NOMO-1 treated with dmso at 0.1 percent for 144 hours (cell line): ENCODE measurements around the gene CAPN10.

ENCODE experiments used
- DNase-seq: peaks from one replicate; lab custom pipeline; 2025; ENCODE audit not compliant: unreplicated experiment; lab: John Stamatoyannopoulos, UW

Gene CAPN10

DNA sequence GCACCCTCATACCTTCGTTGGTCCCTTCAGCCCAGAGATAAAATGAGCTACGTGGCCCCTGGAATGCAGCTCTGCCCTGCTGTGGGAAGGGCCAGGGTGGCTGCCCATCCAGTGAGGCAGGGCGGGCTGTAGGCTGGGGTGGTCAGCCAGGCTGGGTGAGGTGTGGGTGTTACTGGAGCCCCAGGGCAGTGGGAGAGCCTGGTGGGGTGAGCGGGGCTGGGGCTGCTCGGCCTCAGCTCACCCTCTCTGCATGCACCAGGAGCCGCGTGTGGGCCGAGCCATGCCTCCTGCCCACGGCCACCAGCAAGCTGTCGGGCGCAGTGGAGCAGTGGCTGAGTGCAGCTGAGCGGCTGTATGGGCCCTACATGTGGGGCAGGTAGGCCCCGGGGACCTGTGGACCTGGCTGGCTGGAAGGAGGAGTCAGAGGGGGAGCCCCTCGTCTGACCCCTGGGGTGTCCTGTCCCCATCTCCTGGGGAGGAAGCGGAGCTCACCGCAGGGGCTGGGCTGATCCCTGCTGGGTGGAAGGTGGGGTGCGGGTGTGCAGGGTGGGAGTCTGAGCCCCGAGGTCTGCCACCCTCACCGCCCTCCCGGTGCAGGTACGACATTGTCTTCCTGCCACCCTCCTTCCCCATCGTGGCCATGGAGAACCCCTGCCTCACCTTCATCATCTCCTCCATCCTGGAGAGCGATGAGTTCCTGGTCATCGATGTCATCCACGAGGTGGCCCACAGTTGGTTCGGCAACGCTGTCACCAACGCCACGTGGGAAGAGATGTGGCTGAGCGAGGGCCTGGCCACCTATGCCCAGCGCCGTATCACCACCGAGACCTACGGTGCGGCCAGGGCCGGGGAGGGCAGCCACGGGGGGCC is 12.8 kb upstream of the CAPN10 start:
- DNase-seq, result no peak

DNA sequence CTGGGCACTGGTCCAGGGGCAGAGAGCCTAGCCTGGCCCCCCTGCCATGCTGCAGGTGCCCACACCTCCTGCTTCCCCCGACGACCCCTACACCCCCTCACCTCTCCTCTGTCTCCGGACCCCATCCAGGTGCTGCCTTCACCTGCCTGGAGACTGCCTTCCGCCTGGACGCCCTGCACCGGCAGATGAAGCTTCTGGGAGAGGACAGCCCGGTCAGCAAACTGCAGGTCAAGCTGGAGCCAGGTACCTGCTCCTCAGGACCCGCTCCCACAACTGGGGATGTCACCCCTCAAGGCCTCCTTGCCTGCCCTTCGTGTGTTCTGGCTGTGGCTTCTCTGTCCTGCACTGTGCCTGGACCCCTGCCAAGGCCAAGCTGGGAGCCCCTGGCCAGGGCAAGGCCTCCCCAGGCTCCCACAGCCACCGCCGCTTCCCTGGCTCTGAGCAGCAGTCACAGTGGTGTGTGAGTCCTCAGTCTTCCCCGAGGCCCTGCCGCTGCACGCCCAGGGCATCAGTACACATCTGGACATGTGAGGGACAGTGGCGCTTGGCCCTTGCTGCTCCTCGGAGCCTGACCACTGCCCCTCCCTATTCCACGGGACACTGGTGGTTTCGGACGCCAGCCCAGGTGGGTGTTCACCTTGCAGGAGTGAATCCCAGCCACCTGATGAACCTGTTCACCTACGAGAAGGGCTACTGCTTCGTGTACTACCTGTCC is 12.0 kb upstream of the CAPN10 start:
- no peak for DNase-seq

DNA sequence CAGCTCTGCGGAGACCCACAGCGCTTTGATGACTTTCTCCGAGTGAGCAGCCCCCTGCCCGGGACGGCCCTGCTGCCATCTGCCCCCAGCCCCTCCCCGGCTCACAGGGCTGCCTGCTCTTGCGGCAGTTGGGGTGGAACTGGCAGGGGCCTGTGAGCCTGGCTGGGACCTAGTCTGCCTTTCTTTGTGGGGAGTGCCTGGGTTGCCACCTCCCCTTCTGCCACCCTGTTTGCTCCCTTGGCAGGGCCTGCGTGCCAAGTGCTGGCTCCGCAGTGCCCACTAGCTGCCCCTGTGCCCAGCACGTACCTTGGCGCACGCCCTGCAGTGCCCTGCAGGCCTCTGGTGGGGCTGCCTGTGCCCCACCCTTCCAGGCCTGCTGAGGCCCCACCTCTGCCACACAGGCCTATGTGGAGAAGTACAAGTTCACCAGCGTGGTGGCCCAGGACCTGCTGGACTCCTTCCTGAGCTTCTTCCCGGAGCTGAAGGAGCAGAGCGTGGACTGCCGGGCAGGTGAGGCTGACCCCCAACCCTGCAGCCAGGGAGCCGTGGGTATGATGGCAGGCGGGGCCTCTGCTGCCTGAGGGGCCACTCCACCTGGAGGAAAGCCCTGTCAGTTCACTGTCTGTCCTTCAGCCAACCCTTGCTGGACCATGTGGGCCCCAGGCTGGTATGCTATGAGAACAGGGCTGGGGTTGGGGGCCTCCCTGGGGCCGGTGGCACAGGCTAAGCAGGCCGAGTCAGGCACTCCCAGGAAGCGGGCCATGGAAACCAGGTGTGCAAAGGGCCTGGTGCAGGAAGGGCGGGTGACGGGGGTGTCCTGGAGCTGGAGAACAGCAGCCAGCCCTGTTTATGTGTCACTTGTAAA is 11.2 kb upstream of the CAPN10 start:
- DNase-seq, result no peak

DNA sequence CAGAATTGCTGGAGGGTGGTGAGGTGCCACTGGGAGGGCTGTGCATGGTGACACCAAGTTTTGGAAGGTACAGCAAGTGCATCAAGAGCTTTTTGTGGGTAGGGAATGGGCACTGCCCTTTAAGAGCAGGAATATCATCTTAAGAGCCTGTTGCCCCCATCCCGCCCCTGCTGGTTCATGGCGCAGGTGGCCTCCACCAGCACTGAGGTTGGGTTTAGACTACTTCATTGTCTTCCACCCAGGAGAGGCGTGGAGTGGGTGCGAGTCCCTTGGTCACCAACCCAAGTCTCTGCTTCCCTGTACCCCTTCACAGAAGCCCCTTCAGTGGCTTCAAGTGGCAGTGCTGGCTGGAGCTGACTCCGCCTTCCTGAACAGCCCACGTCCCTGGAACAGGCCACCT is 10.5 kb upstream of the CAPN10 start:
- DNase-seq, result no peak

DNA sequence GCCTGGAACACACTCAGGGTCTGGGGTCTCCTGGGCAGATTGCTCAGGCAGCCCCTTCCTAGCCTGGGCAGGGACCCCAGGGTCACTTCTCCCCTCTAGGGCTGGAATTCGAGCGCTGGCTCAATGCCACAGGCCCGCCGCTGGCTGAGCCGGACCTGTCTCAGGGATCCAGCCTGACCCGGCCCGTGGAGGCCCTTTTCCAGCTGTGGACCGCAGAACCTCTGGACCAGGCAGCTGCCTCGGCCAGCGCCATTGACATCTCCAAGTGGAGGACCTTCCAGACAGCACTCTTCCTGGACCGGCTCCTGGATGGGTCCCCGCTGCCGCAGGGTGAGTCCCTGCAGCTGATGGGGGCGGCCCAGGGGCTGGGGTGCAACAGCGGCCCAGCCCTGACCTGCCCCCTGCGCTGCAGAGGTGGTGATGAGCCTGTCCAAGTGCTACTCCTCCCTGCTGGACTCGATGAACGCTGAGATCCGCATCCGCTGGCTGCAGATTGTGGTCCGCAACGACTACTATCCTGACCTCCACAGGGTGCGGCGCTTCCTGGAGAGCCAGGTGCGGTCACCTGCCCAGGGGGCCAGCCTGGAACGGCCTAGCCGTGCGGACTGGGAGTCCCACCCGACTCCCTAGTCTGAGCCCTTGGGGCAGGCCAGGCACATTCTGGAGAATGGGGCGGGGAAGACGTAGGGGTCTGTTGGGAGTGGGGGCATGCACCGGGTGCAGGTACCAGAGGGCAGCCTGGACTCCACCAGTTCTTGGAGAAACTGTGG is 9.9 kb upstream of the CAPN10 start:
- no peak for DNase-seq

DNA sequence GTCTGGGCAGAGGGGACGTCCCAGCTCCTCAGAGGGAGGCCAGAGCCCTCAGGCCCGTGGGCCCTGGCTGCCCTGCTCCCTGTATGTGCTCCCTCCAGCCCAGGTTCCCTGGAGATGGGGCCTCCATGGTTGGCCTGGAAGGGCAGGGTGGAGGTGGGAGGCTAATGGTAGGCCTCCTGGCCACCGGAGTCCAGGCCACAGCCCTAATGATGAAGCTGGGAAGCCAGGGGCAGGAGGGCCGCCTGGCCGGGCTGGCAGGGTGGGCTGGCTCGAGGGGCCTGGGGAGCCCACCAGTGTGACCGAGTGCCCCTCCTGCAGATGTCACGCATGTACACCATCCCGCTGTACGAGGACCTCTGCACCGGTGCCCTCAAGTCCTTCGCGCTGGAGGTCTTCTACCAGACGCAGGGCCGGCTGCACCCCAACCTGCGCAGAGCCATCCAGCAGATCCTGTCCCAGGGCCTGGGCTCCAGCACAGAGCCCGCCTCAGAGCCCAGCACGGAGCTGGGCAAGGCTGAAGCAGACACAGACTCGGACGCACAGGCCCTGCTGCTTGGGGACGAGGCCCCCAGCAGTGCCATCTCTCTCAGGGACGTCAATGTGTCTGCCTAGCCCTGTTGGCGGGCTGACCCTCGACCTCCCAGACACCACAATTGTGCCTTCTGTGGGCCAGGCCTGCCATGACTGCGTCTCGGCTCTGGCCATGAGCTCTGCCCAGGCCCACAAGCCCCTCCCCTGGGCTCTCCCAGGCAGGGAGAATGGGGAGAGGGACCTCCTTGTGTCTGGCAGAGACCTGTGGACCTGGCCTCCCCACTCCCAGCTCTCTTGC is 9.0 kb upstream of the CAPN10 start:
- DNase-seq, result no peak

DNA sequence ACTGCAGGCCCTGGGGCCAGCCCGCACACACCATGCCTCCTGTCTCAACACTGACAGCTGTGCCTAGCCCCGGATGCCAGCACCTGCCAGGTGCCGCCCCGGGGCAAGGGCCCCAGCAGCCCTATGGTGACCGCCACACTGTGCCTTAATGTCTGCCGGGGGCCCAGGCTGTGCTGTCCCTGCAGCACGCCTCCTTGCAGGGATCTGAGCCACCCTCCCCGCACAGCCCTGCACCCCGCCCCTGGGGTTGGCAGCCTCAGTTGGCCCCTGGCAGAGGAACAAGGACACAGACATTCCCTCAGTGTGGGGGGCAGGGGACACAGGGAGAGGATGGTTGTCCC is 8.5 kb upstream of the CAPN10 start:
- DNase-seq, result no peak

DNA sequence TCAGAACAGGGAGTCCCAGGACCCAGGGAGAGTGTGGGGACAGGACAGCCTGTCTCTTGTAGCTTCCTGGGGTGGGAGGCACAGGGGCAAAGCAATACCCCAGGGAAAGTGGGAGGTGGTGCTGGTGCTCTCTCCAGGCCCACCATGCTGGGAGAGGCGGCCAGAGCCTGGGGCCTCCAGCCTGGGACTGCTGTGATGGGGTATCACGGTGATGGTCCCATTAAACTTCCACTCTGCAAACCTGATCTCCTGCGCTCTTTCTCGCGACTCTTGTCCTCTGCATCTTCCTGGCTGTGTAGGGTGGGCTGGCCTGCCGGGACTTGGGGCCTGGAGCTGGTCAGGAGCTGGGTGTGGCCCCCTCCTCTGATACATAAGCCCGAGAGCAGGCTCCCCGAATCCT is 8.0 kb upstream of the CAPN10 start:
- no peak for DNase-seq

DNA sequence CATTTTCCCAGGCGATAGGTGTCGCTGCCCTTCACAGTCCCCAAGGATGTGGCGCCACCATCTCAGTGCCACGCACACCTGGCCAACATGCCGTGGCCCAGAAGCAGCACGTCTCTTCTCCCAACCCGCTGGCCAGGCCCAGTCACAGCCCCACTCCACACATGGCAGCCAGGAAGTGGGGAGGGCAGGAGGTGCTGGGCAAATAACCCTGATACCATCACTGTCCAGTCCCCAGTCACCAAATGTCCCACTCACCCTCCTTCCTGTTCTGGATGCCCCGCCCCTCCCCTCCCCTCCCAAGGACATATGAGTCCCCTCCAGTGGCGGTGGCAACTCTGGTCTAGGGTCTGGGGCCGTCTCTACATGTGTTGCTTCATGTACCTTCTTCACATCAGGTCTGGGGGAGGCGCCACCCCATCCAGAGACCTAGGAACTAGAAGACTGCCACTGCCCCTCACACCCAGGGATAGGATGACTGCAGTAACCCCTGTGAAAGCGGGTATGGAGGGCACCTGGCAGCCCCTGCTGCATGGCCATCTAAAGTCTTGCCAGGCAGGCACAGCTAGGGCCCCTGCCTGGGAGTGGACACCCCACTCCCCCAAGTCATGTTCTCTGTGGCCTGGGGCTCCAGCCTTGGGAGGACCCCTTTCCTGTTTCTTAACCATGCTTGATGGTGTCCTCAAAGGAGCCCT is 7.3 kb upstream of the CAPN10 start:
- DNase-seq, result no peak

DNA sequence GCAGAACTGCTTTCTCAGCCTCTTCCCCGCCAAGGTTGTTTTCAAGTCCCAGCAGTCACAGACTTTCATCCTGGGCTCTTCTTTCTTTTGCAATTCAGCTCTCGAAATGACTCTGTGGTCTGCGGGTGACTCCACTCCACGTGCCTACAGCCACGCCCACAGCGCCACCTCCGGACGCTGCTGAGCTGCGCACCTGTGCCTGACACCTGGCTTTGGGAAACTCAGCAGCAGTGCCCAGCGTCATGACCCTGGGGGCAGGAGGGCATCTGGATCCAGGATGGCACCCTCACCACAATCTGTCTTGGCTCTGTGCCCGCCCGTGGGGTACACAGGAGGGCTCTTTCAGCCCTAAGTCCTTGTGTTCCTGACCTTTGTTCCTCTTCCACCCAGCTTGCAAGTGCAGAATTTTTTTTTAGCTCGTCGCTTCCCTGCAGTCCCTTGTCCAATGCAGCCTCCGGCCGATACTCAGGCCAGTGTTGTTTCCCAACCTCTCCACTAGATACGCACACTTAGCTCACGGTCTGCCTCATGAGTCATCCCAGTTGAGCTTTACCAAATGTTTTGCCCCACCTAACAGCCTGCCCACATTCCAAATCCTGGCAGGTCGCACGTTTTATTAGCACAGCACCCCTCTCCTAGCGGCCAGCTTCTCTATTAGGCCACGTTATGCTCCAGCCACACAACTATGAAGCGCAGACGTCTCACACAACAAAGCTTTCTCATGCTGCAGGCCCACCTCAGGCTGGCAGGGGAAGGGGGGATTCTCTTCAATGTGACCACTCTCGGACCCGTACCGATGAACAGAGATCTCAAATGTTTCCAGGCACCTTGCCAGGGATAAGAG is 6.5 kb upstream of the CAPN10 start:
- DNase-seq, result peak; percentile 86

DNA sequence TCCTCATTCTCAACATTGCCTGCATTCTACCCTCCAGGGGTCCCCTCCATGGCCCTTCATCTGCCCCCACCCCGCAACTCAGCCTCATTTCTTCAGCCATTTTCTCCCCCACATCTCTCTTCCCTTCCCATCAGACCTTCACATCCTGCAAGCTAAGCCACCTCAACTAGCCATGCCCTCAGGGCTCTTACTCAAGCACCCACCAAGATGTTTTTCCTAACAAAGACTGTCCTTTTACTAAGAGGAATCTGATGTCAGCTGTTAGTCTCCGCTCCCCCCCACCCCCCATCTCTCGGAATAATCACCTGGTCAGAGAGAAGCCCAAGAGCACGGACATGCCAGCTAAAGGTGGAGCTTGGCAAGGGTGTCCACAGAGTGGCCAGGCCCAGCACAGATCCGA is 4.7 kb upstream of the CAPN10 start:
- no peak for DNase-seq

DNA sequence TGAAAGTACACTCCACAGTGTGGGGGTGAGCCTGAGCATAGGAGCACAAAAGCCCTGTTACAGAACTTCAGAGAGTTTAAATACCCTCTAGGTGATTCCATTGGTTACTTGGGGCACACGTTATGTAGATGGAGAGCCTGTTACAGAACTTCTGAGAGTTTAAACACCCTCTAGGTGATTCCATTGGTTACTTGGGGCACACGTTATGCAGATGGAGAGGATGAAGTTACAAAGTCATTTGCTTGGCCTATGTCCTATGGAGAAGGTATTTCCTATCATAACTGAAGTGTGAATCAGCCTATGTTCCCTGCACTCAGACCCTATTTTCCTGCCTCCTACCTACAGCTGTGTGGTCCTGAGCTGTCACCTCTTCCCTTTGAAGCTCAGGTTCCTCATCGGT is 3.8 kb upstream of the CAPN10 start:
- no peak for DNase-seq

DNA sequence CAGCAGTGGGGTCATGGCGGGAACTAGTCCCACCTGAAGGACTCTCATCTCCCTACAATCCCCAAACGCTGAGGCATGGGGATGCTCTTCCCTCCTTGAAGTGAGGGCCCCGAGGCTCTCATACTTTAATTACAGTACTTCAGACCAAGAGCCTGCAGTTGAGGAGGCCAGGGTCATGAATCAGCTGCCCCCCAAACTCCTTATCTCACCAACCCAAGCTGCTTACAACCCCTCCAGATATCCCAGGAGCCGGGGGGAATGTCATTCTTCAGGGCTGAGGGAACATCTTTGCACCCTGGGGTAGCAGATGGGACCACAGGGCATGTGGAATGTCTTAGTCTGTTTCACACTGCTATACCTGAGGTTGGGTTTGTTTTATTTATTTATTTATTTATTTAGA is 2.8 kb upstream of the CAPN10 start:
- no peak for DNase-seq

DNA sequence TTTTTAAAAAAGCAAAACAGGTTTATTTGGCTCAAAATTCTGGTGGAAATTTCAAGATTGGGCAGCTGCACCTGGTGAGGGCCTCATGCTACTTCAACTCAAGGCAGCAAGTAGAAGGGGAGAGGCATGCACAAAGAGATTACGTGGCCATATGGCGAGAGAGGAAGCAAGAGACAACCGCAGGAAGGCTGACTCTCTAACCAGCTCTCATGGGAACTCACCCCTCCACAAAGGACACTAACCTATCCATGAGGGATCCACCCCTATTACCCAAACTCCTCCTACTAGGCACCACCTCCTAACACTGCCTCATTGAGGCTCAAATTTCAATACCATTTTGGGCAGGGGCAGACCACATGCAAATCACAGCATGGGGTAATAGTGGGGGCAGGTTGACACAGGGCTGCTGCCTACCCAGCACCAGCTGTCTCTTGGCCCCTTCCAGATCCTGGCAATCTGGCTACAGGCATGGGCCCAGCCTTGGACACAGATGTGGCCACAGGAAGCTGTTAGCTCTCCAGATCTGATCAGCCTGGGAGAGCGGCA is 2.0 kb upstream of the CAPN10 start:
- peak; percentile 88 for DNase-seq

DNA sequence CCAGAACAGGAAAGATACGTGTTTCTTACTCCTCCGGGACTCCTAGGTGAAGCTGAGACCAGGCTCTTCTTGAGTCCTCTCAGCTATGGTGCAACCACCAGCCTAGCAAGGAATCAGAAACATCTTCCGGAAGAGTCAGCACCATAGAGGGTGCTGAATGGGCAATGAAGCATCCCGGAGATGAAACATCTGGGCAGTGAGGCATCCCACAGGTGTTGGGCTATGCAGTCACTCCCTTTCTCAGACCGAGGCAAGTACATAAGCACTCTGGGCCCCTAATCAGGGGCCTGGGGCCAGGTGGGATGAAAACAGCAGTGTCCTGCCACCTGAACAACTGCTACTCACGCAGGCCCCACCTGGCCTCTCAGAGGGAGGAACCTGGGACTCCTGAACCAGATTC is 1.4 kb upstream of the CAPN10 start:
- DNase-seq, result no peak

DNA sequence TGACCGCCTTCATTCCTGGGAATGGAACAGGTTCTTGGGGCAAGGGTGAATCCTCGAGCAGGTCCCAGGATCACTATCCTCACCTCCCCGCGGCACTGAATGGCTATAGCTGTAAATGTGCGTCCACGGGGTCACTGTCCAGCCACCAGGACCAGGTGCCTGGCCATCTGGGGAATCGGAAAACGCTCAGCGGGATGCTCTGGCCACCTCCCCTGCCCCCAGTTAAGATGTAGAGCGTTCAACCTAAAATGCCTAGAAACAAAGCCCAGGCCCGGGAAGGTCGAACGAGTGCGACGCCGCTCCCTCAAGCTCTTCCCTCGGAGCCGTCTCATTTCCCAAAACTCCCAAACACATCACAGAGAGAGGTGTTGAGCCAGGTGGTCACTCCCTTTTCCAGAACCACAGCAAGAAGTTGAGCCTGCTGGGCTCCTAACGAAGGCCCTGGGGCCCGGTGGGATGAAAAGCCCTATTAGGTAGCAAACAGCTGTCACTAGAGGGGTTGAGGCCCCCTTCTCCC is 795 bp upstream of the CAPN10 start:
- DNase-seq, result no peak

DNA sequence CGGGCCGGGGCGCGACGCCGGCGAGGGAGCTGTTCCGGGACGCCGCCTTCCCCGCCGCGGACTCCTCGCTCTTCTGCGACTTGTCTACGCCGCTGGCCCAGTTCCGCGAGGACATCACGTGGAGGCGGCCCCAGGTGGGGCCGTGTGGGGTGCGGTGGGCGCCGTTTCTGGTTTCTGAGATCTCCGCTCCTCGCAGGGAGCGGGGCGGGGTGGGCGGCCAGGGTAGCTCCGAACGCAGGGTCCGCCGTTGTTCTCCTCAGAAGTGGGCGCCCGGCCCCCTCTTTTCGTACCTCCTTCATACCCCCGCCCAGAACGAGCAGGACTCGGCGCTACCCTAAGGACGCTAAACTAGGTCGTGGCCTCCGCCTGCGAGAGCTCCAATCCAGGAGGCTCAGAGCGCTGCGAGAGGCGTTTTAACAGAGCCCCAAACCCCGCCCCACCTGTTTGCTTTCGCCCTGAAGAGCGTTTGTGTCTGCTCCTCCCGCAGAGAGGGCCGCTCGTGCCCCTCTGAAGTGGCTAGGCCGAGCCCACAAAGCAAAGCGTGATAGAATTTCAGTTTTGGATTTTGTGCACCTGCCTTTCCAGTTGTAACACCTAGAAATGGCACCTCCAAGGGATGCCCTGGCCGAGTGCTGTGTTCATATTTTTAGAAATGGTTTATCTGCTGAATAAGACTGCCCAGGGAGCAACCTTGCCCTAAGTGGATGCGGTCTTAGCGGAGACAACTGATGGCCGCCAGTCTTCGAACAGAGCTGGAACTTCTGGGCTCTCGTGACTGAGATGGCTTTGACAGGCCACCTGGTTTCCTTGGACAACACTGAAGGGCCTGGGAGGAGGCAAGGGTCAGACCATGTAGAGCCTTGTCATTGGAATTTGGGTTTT is 626 bp downstream of the CAPN10 start:
- DNase-seq, result peak; percentile 29
